Epithelial cell of proximal tubule (primary cell): Measurements from ENCODE around the gene ZFPM1. TPM values are rescaled to one million over a fixed set of nuclear protein-coding genes. Genes with fewer than 3 reads are reported as not detected.
A peak's percentile ranks its signal among the peaks of the same experiment; 100 is the strongest.

ENCODE experiments used
- DNase-seq: peaks from one replicate; pipeline ENCODE4 v3.0.0-alpha.2; 2011; ENCODE audit warnings: low read depth
- H3K4me3 ChIP-seq: 2 replicates; pipeline ENCODE4 v1.5.1; 2011; ENCODE audit warnings: low read depth, mild to moderate bottlenecking, low read length
- total RNA-seq: library from RNA; depleted of rRNA; stranded (reverse); fragments of >200 nt; gene quantifications from 2 replicates; pipeline ENCODE4 v1.2.3, GENCODE V29; 2015
- TF ChIP-seq, protein P1 (sequence below): conservative IDR thresholded peaks from 2 replicates; pipeline ENCODE4 v1.5.1; 2012; ENCODE audit warnings: low read depth, mild to moderate bottlenecking, low read length

ZFPM1 gene
- total RNA-seq, 1 donor from 2014 or later, result 5.7 TPM

DNA sequence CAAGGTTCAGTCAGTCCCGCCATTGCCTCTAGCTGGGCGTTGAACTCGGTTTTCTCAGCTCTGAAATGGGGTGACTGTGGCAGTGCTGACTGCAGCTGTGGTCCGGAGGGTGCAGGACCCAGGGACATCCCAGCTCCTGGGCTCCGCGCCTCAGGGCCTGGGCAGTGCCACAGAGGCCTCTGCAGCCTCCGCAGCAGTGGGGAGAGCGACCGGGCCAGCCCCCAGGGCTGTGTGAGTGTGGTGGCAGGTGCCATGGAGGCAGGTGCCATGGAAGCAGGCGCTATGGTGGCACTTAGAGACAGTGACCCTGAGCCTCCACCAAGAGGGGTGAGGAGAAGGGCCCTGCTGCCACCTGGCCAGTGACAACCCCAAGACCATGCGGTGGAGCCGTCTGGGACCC lies 39.4 kb upstream of the ZFPM1 start:
- no peak overlapping the region for H3K4me3 ChIP-seq
- TF ChIP-seq, protein P1, sequence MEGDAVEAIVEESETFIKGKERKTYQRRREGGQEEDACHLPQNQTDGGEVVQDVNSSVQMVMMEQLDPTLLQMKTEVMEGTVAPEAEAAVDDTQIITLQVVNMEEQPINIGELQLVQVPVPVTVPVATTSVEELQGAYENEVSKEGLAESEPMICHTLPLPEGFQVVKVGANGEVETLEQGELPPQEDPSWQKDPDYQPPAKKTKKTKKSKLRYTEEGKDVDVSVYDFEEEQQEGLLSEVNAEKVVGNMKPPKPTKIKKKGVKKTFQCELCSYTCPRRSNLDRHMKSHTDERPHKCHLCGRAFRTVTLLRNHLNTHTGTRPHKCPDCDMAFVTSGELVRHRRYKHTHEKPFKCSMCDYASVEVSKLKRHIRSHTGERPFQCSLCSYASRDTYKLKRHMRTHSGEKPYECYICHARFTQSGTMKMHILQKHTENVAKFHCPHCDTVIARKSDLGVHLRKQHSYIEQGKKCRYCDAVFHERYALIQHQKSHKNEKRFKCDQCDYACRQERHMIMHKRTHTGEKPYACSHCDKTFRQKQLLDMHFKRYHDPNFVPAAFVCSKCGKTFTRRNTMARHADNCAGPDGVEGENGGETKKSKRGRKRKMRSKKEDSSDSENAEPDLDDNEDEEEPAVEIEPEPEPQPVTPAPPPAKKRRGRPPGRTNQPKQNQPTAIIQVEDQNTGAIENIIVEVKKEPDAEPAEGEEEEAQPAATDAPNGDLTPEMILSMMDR, result no peak
- DNase-seq, result no peak

DNA sequence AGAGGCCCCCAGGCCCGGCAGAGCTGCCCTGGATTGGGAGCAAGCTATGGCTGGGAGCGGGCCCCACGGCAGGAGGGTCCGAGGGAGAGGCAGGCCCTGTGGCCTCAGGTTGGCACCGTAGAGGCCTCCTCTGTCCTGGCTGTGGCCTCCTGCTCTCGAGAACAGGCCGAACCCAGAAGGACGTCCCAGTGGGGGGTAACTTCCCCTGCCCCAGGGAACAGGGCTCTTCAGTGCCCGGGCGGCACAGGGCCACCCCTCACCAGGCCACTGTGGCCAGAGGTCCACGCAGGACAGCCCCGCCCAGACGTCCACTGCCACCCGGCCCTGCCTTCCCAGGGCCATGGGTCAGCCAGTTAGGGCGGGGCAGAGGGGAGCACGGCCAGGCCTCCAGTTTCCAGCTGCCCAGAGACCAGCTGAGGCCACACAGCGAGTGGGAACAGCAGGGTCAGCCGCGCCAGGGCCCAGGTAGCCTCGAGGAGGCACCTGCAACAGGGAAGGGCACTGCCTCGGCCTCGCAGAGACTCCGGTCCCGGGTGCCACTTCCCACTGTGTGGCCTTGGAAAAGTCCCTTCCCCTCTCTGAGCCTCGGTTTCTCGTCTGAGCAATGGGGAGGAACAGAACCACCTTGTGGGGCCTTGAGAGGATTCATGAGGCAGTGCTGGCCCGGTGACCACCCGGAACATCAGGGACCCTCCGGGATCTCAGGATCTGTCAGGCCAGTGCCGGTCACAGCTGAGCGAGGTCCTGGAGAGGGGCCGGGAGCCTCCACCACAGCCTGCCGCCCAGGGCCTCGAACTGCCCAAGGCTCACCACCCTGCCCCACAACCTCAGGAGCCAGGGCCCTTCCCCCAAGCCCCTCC lies 38.3 kb upstream of the ZFPM1 start:
- no peak overlapping the region for H3K4me3 ChIP-seq
- no peak for DNase-seq
- TF ChIP-seq, protein P1, result no peak

DNA sequence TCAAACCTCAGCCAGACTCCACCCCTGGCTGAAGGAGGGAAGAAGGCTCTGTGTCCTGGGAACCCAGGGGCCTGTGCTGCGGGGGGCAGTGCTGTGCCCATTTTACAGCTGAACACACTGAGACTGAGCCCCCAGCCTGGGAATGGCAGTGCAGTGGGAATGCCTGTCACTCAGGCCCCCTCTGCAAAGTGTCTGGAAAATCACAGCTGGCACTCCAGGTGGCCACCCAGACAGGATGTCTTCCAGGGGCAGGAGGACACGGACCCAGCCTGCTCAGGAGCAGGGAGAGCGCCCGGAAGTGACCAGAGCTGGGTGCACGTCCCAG lies 37.7 kb upstream of the ZFPM1 start:
- TF ChIP-seq, protein P1, result no peak
- no peak for DNase-seq
- H3K4me3 ChIP-seq, result no peak overlapping the region

DNA sequence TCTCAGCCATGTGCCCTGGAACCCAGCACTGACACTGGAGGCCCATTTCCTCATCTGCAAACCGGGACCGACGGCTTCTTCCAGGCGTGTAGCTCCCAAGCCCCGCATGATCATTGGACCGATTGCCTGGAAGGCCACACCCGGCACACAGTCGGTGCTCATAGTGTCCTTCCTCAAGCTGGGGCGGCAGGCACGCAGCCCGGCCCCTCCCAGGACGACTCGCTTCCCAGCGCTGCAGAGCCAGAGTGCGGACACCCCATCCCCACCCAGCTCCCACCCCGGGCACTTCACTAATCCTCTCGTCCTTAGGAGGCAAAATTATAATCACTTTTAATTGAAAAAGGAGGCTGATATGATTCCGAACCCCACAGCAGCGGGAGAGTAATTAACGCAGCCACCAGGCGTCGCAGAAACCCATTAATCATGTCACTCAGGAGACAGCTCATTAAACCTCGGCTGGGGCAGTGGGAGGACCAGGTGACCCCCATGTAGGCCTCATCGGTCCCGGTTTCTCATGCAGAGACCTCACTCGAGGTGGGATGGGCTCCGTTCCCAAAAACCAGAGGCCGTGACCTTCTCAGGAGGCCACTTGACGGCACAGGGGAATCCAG lies 37.3 kb upstream of the ZFPM1 start:
- no peak for DNase-seq
- TF ChIP-seq, protein P1, result peak; percentile 31
- no peak overlapping the region for H3K4me3 ChIP-seq

DNA sequence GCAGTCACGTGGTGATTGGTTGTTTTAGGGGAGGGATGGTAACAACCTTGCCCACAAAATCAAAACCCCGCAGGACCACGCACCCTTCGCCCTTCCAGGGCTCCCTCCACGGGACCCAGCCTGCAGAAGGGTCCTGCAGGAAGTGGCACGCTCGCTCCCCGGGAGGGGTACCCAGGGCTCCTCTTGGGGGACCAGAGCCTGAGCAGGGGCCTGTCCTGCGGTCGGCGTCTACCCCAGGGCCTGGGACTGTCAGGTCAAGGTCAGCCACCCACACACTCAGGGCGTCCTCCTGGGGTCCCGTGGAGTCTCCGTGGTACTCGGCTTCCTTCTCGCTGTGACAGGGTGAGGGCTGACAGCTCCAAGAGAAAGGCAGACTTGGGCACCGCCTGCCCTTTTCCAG lies 36.4 kb upstream of the ZFPM1 start:
- TF ChIP-seq, protein P1, result no peak
- H3K4me3 ChIP-seq, result no peak overlapping the region
- no peak for DNase-seq

DNA sequence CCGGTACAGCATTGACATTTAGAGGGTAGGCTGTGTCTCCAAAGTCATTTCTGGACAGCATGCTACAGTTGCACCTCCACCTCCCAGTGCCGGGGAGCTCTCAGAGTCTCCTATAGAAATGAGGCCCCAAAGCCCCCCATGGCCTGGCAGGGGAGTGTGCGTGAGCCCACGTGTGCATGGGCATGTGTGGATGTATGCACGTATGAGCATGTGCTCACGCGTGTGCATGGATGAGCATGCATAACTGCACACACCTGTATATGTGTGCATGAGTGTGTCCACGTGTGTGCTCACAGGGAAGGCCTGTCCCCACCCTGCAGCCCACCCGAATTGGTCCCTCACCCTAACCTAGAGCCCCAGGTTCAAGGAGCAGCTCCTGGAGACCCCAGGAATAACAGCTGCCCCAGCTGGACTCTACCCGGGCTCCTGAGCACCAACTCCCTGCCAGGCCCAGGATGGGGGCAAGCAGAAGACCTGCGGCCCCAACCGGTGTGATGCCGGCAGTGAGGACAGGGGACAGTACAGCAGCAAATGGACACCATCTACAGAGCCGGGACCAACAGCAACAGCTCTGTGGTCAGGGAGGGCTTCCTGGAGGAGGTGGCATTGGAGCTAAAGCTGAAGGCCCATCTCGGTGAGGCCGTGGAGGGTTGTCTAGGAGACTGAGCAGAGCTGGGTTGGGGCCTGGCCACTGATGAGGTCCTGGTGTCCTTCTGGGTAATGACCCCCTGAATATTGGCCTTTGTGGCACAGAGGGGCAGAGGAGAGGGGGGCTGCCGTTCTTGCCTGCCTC lies 35.2 kb upstream of the ZFPM1 start:
- TF ChIP-seq, protein P1, result no peak
- no peak for DNase-seq
- H3K4me3 ChIP-seq, result no peak overlapping the region
